Upper lobe of right lung (tissue), 1 donor: ENCODE results near the gene ALG12. TPM values are rescaled to one million over a fixed set of nuclear protein-coding genes. Genes with fewer than 3 reads are reported as not detected.

Experiments used
- ATAC-seq: fragments of 200-7000 bp; cut with Tn5 transposase; one replicate; pipeline ENCODE4 v1.9.1; 2020; ENCODE audit warnings: mild to moderate bottlenecking, moderate library complexity
- DNase-seq: peaks from one replicate; pipeline ENCODE4 v3.0.0-alpha.2; 2020
- H3K27ac ChIP-seq: fragments of 200-600 bp; one replicate; pipeline ENCODE4 v1.8.0; 2022
- H3K27me3 ChIP-seq: fragments of 200-600 bp; one replicate; pipeline ENCODE4 v1.8.0; 2022; ENCODE audit warnings: mild to moderate bottlenecking
- H3K36me3 ChIP-seq: fragments of 200-600 bp; one replicate; pipeline ENCODE4 v1.8.0; 2022
- H3K4me1 ChIP-seq: fragments of 200-600 bp; one replicate; pipeline ENCODE4 v1.8.0; 2022
- H3K4me3 ChIP-seq: fragments of 200-600 bp; one replicate; pipeline ENCODE4 v1.8.0; 2022; ENCODE audit warnings: mild to moderate bottlenecking
- H3K9me3 ChIP-seq: fragments of 200-600 bp; one replicate; pipeline ENCODE4 v1.8.0; 2022
- CTCF ChIP-seq: fragments of 200-600 bp; IDR thresholded peaks from one replicate; pipeline ENCODE4 v1.8.0; 2022; ENCODE audit warnings: antibody characterized with exemption
- intact Hi-C: fragments of 100-400 bp; cut with DNase I; formaldehyde crosslinking; loops from one replicate; pipeline ENCODE4 v1.11.0; 2022
- total RNA-seq: library from RNA; stranded (reverse); fragmentation: NEBNext Ultra II Directional; extraction: Animal tissue kit (Norgen Biotek cat#: 25700); gene quantifications from one replicate; pipeline ENCODE4 v1.2.1, GENCODE V29; 2021
- donor health status: DM: no; HTN: yes; CAD: no; lungs with severe emphysema.

Gene ALG12
- total RNA-seq, 1 donor from 2014 or later = 28.1 TPM

- peak overlapping the region; percentile 81 for H3K27ac ChIP-seq
- no peaks in the 10 kb centered on the region for H3K27me3 ChIP-seq
- DNase-seq (no peak), ATAC-seq (no peak)
- intact Hi-C loops = no loop called here
- no peaks in the 10 kb centered on the region for H3K9me3 ChIP-seq
- H3K4me1 ChIP-seq = peaks cover 74% of the 10 kb centered on the region
- H3K36me3 ChIP-seq = no peaks in the 10 kb centered on the region
- H3K4me3 ChIP-seq = no peak overlapping the region
- TF ChIP-seq CTCF = no peak
Observed at GRCh38 chr22:49955581-49956417, 37.6 kb upstream of the ALG12 start.

- H3K27me3 ChIP-seq = no peaks in the 10 kb centered on the region
- H3K36me3 ChIP-seq = no peaks in the 10 kb centered on the region
- peaks cover 77% of the 10 kb centered on the region for H3K4me1 ChIP-seq
- no peaks in the 10 kb centered on the region for H3K9me3 ChIP-seq
- H3K4me3 ChIP-seq = no peak overlapping the region
- H3K27ac ChIP-seq = peak overlapping the region; percentile 81
- no peak for TF ChIP-seq CTCF
- ATAC-seq (no peak), DNase-seq (no peak)
- intact Hi-C loops = no loop called here
Observed at GRCh38 chr22:49954991-49955580, 36.8 kb upstream of the ALG12 start.

- DNase-seq (peak; percentile 88), ATAC-seq (peak; percentile 14)
- Histone ChIP-seq H3K27ac (peak overlapping the region; percentile 81), H3K4me3 (no peak overlapping the region), H3K9me3 (no peaks in the 10 kb centered on the region), H3K36me3 (no peaks in the 10 kb centered on the region), H3K27me3 (no peaks in the 10 kb centered on the region), H3K4me1 (peaks cover 72% of the 10 kb centered on the region)
- TF ChIP-seq CTCF = no peak
- intact Hi-C loops = no loop called here
Observed at GRCh38 chr22:49954354-49954753, 36.1 kb upstream of the ALG12 start.

GRCh38 chr22:49953680-49954344, 35.6 kb upstream of the ALG12 start:
- Histone ChIP-seq H3K4me3 (no peak overlapping the region), H3K27ac (peak overlapping the region; percentile 81), H3K9me3 (no peaks in the 10 kb centered on the region), H3K27me3 (no peaks in the 10 kb centered on the region), H3K36me3 (no peaks in the 10 kb centered on the region), H3K4me1 (peaks cover 67% of the 10 kb centered on the region)
- intact Hi-C loops = no loop called here
- DNase-seq = no peak
- no peak for TF ChIP-seq CTCF
- no peak for ATAC-seq

GRCh38 chr22:49953027-49953679, 34.9 kb upstream of the ALG12 start:
- Histone ChIP-seq H3K27ac (peak overlapping the region; percentile 81), H3K27me3 (no peaks in the 10 kb centered on the region), H3K36me3 (no peaks in the 10 kb centered on the region), H3K9me3 (no peaks in the 10 kb centered on the region), H3K4me3 (no peak overlapping the region), H3K4me1 (peaks cover 61% of the 10 kb centered on the region)
- ATAC-seq (peak; percentile 4), DNase-seq (peak; percentile 87)
- intact Hi-C loops = no loop called here
- no peak for TF ChIP-seq CTCF
